Measurements from ENCODE around the gene MDH2.

GRCh38 chr7:76056241-76056640, 8.3 kb downstream of the MDH2 start:
- TF ChIP-seq POLR2A (IDR thresholded peaks at IDR 0.05) (no peak), CTCF (IDR thresholded peaks at IDR 0.05) (no peak)
